Subcutaneous abdominal adipose tissue (tissue), 5 donors: ENCODE results near the gene SPCS2.

Experiments used
- H3K27ac ChIP-seq: one replicate; pipeline ENCODE4 v1.7.0; 2013; ENCODE audit warnings: low read depth, mild to moderate bottlenecking, inconsistent platforms, low read length, moderate library complexity
- H3K27me3 ChIP-seq, 5 donors: one replicate each; pipeline ENCODE4 v1.7.0; 2013; ENCODE audit warnings: low read length in 5 of 5, inconsistent platforms in 1 of 5; ENCODE audit not compliant: control insufficient read depth in 5 of 5, insufficient read depth in 4 of 5
- H3K36me3 ChIP-seq, 5 donors: one replicate each; pipeline ENCODE4 v1.7.0; 2013; ENCODE audit warnings: low read length in 5 of 5; ENCODE audit not compliant: control insufficient read depth in 5 of 5, insufficient read depth in 5 of 5
- H3K4me1 ChIP-seq, 5 donors: one replicate each; pipeline ENCODE4 v1.7.0; 2013; ENCODE audit warnings: low read length in 5 of 5, mild to moderate bottlenecking in 3 of 5, moderate library complexity in 1 of 5; ENCODE audit not compliant: control insufficient read depth in 5 of 5, insufficient read depth in 5 of 5
- H3K4me3 ChIP-seq, 5 donors: one replicate each; pipeline ENCODE4 v1.7.0; 2013; ENCODE audit warnings: low read length in 5 of 5, low read depth in 1 of 5
- H3K9ac ChIP-seq, 5 donors: one replicate each; pipeline ENCODE4 v1.7.0; 2013; ENCODE audit warnings: low read length in 5 of 5, mild to moderate bottlenecking in 4 of 5, moderate library complexity in 3 of 5
- H3K9me3 ChIP-seq, 5 donors: one replicate each; pipeline ENCODE4 v1.7.0; 2013; ENCODE audit warnings: low read length in 5 of 5; ENCODE audit not compliant: control insufficient read depth in 5 of 5
- donor health status: healthy.
- donor health status: healthy.
- donor health status: healthy.
- donor health status: healthy.
- donor health status: healthy.

The SPCS2 gene

GRCh38 chr11:75025561-75025960 is 76.5 kb downstream of the SPCS2 start:
- Histone ChIP-seq H3K9ac (no peak overlapping the region), H3K4me1 (peaks cover 0 to 4% (median 0%) of the 10 kb centered on the region in 5 donors), H3K4me3 (no peak overlapping the region), H3K27ac (no peak overlapping the region), H3K9me3 (no peaks in the 10 kb centered on the region), H3K27me3 (peaks cover 0 to 4% (median 0%) of the 10 kb centered on the region in 5 donors), H3K36me3 (no peaks in the 10 kb centered on the region)

- Histone ChIP-seq H3K4me3 (no peak overlapping the region), H3K9ac (no peak overlapping the region), H3K36me3 (no peaks in the 10 kb centered on the region), H3K9me3 (no peaks in the 10 kb centered on the region), H3K4me1 (peaks cover 0 to 8% (median 0%) of the 10 kb centered on the region in 5 donors), H3K27me3 (peaks cover 0 to 4% (median 0%) of the 10 kb centered on the region in 5 donors), H3K27ac (no peak overlapping the region)
Observed at GRCh38 chr11:75028321-75028720, 79.3 kb downstream of the SPCS2 start.
